ENCODE data around the gene ARID3B. TPM values are rescaled to one million over a fixed set of nuclear protein-coding genes. Genes with fewer than 3 reads are reported as not detected.
A peak's percentile ranks its signal among the peaks of the same experiment; 100 is the strongest.

ARID3B gene
- total and polyA plus RNA-seq, 2 of the 13 experiments (the other 11 are each of a cell fraction or from before 2014, with no cell fraction given) = 5.3 to 12.8 TPM

GRCh38 chr15:74540761-74541493 lies at the start of gene ARID3B (continued):
- no peak for TF ChIP-seq JDP2 (CRISPR knock-in tag; IDR thresholded peaks at IDR 0.05; ENCODE audit: borderline replicate concordance)
- peak; percentile 85; the same call in 1 of the 2 replicates for TF ChIP-seq HBP1 (CRISPR knock-in tag; IDR thresholded peaks at IDR 0.05; ENCODE audit: low read depth)
- TF ChIP-seq TEAD3 (CRISPR knock-in tag; optimal IDR thresholded peaks at IDR 0.05; ENCODE audit: borderline replicate concordance) = no peak
- no peak for TF ChIP-seq ARID3A (IDR thresholded peaks at IDR 0.05; ENCODE audit: low read depth, low read length)
- TF ChIP-seq KDM5B (CRISPR knock-in tag; IDR thresholded peaks at IDR 0.05; ENCODE audit: borderline replicate concordance) = peak; percentile 33; the same call in 1 of the 2 replicates
- TF ChIP-seq AGO2 (optimal IDR thresholded peaks at IDR 0.05; ENCODE audit: low read depth, low read length) = peak; percentile 45
- TF ChIP-seq KDM5A (IDR thresholded peaks at IDR 0.05; ENCODE audit: borderline replicate concordance, low read length) = peak; percentile 51; the same call in 1 of the 2 replicates
- TF ChIP-seq GABPB1 (CRISPR knock-in tag; IDR thresholded peaks at IDR 0.05) = peak; percentile 96
- no peak for TF ChIP-seq CREB3 (CRISPR knock-in tag; IDR thresholded peaks at IDR 0.05)
- no peak; the same call in 1 of the 2 replicates for TF ChIP-seq PRDM10 (CRISPR knock-in tag; IDR thresholded peaks at IDR 0.05; ENCODE audit: low read depth)
- no peak for TF ChIP-seq ZNF331 (CRISPR knock-in tag; IDR thresholded peaks at IDR 0.05)
- no peak for TF ChIP-seq ZNF616 (CRISPR knock-in tag; IDR thresholded peaks at IDR 0.05; ENCODE audit: low read depth)
- TF ChIP-seq PAXIP1 (CRISPR knock-in tag; conservative IDR thresholded peaks at IDR 0.05) = no peak
- 0 out of 2 replicates have a peak, but pooled peaks have one; percentile 40 for TF ChIP-seq ZNF878 (CRISPR knock-in tag; IDR thresholded peaks at IDR 0.05)
- no peak for TF ChIP-seq ZNF740 (CRISPR knock-in tag; IDR thresholded peaks at IDR 0.05)
- TF ChIP-seq NFKBIZ (CRISPR knock-in tag; IDR thresholded peaks at IDR 0.05) = no peak
- 0 out of 2 replicates have a peak, but pooled peaks have one; percentile 22 for TF ChIP-seq HDAC2 (CRISPR knock-in tag; IDR thresholded peaks at IDR 0.05)

Measured in HepG2 (cell line).